ENCODE measurements around the gene TNS2.
"Not testable (repeated sequence)": the region's sequence is repeated elsewhere in the genome, so short reads cannot be mapped to it uniquely, and the experiment has no call there.

Gene TNS2

GRCh38 chr12:53007343-53007742 is 42.5 kb upstream of the TNS2 start:
- Histone ChIP-seq H3F3A (ENCODE audit: insufficient read depth) (peaks cover 9% of the 10 kb centered on the region), H3K79me2 (ENCODE audit: insufficient read depth, low read length) (peaks cover 61% of the 10 kb centered on the region), H3K9ac (ENCODE audit: low read length) (peak overlapping the region; percentile 99), H3K9me2 (replicated peaks; ENCODE audit: insufficient read depth, low read length) (no peaks in the 10 kb centered on the region), H3K9me3 (ENCODE audit: insufficient read depth, low read length) (no peaks in the 10 kb centered on the region), H4K20me1 (ENCODE audit: low read depth, low read length) (peaks cover 42% of the 10 kb centered on the region), H3K27ac (ENCODE audit: low read depth, low read length) (peak overlapping the region; percentile 85), H2AFZ (ENCODE audit: low read depth, low read length, severe bottlenecking) (no peak overlapping the region), H3K36me3 (ENCODE audit: low read length) (peaks cover 24% of the 10 kb centered on the region), H3K4me2 (ENCODE audit: low read depth, low read length, poor library complexity, severe bottlenecking) (peak overlapping the region; percentile 97), H3K27me3 (ENCODE audit: low read length) (no peaks in the 10 kb centered on the region), H3K4me3 (ENCODE audit: insufficient read depth, low read length, poor library complexity, severe bottlenecking) (peak overlapping the region; percentile 74)
- TF ChIP-seq, protein P1, sequence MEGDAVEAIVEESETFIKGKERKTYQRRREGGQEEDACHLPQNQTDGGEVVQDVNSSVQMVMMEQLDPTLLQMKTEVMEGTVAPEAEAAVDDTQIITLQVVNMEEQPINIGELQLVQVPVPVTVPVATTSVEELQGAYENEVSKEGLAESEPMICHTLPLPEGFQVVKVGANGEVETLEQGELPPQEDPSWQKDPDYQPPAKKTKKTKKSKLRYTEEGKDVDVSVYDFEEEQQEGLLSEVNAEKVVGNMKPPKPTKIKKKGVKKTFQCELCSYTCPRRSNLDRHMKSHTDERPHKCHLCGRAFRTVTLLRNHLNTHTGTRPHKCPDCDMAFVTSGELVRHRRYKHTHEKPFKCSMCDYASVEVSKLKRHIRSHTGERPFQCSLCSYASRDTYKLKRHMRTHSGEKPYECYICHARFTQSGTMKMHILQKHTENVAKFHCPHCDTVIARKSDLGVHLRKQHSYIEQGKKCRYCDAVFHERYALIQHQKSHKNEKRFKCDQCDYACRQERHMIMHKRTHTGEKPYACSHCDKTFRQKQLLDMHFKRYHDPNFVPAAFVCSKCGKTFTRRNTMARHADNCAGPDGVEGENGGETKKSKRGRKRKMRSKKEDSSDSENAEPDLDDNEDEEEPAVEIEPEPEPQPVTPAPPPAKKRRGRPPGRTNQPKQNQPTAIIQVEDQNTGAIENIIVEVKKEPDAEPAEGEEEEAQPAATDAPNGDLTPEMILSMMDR (IDR thresholded peaks at IDR 0.05; ENCODE audit: insufficient read depth, low read length, poor library complexity, severe bottlenecking), result no peak
- no peak for TF ChIP-seq EZH2phosphoT487 (conservative IDR thresholded peaks at IDR 0.05; ENCODE audit: low read length)

- peaks cover 28% of the 10 kb centered on the region for H3K36me3 ChIP-seq (ENCODE audit: low read length)
Measured at GRCh38 chr12:53008760-53009159, 41.1 kb upstream of the TNS2 start.

DNA sequence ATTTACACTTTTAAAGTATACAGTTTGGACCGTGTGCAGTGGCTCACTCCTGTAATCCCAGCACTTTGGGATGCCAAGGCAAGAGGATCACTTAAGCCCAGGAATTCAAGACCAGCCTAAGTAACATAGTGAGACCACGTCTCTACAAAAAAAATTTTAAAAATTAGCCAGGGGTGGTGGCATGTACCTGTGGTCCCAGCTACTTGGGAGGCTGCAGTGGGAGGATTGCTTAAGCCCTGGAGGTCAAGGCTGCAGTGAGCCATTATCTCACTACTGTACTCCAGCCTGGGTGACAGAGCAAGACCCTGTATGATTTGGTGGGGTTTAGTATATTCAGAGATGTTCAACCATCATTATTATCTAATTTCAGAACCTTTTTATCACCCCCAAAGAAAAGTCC is 38.9 kb upstream of the TNS2 start:
- Histone ChIP-seq H3K4me2 (ENCODE audit: low read depth, low read length, poor library complexity, severe bottlenecking) (peak overlapping the region; percentile 9), H3K36me3 (ENCODE audit: low read length) (peaks cover 32% of the 10 kb centered on the region), H3F3A (ENCODE audit: insufficient read depth) (peaks cover 14% of the 10 kb centered on the region)

More at GRCh38 chr12:53008760-53009159, 41.1 kb upstream of the TNS2 start:
- H3F3A ChIP-seq (ENCODE audit: insufficient read depth); H3K27ac ChIP-seq (ENCODE audit: low read depth, low read length); H3K9me2 ChIP-seq (replicated peaks; ENCODE audit: insufficient read depth, low read length); H3K27me3 ChIP-seq (ENCODE audit: low read length); H3K9me3 ChIP-seq (ENCODE audit: insufficient read depth, low read length); H2AFZ ChIP-seq (ENCODE audit: low read depth, low read length, severe bottlenecking): not testable (repeated sequence)
- peak overlapping the region; percentile 74 for H3K4me3 ChIP-seq (ENCODE audit: insufficient read depth, low read length, poor library complexity, severe bottlenecking)
- peaks cover 50% of the 10 kb centered on the region for H4K20me1 ChIP-seq (ENCODE audit: low read depth, low read length)
- H3K79me2 ChIP-seq (ENCODE audit: insufficient read depth, low read length), result peaks cover 75% of the 10 kb centered on the region
- peak overlapping the region; percentile 97 for H3K4me2 ChIP-seq (ENCODE audit: low read depth, low read length, poor library complexity, severe bottlenecking)
- H3K9ac ChIP-seq (ENCODE audit: low read length), result peak overlapping the region; percentile 99

GRCh38 chr12:53011889-53012288 is 38.0 kb upstream of the TNS2 start:
- no peak overlapping the region for H3K4me3 ChIP-seq (ENCODE audit: insufficient read depth, low read length, poor library complexity, severe bottlenecking)
- H3K4me2 ChIP-seq (ENCODE audit: low read depth, low read length, poor library complexity, severe bottlenecking), result no peak overlapping the region
- H2AFZ ChIP-seq (ENCODE audit: low read depth, low read length, severe bottlenecking), result no peak overlapping the region
- H3K9me2 ChIP-seq (replicated peaks; ENCODE audit: insufficient read depth, low read length), result no peaks in the 10 kb centered on the region
- H3K27me3 ChIP-seq (ENCODE audit: low read length), result no peaks in the 10 kb centered on the region
- peaks cover 100% of the 10 kb centered on the region for H3K79me2 ChIP-seq (ENCODE audit: insufficient read depth, low read length)
- H3K9ac ChIP-seq (ENCODE audit: low read length), result no peak overlapping the region
- H4K20me1 ChIP-seq (ENCODE audit: low read depth, low read length), result peaks cover 75% of the 10 kb centered on the region
- no peak for TF ChIP-seq EZH2phosphoT487 (conservative IDR thresholded peaks at IDR 0.05; ENCODE audit: low read length)
- H3F3A ChIP-seq (ENCODE audit: insufficient read depth), result peaks cover 18% of the 10 kb centered on the region
- no peak overlapping the region for H3K27ac ChIP-seq (ENCODE audit: low read depth, low read length)
- no peaks in the 10 kb centered on the region for H3K9me3 ChIP-seq (ENCODE audit: insufficient read depth, low read length)
- H3K36me3 ChIP-seq (ENCODE audit: low read length), result peaks cover 41% of the 10 kb centered on the region

More for the DNA sequence above, 38.9 kb upstream of the TNS2 start:
- no peaks in the 10 kb centered on the region for H3K27me3 ChIP-seq (ENCODE audit: low read length)
- H3K27ac ChIP-seq (ENCODE audit: low read depth, low read length), result no peak overlapping the region
- no peak overlapping the region for H3K4me3 ChIP-seq (ENCODE audit: insufficient read depth, low read length, poor library complexity, severe bottlenecking)
- H3K9me3 ChIP-seq (ENCODE audit: insufficient read depth, low read length), result no peaks in the 10 kb centered on the region
- H2AFZ ChIP-seq (ENCODE audit: low read depth, low read length, severe bottlenecking), result no peak overlapping the region
- peaks cover 97% of the 10 kb centered on the region for H3K79me2 ChIP-seq (ENCODE audit: insufficient read depth, low read length)
- H3K9me2 ChIP-seq (replicated peaks; ENCODE audit: insufficient read depth, low read length), result no peaks in the 10 kb centered on the region
- no peak for TF ChIP-seq EZH2phosphoT487 (conservative IDR thresholded peaks at IDR 0.05; ENCODE audit: low read length)
- TF ChIP-seq, protein P1 (IDR thresholded peaks at IDR 0.05; ENCODE audit: insufficient read depth, low read length, poor library complexity, severe bottlenecking), result no peak
- H4K20me1 ChIP-seq (ENCODE audit: low read depth, low read length), result peaks cover 67% of the 10 kb centered on the region
- no peak overlapping the region for H3K9ac ChIP-seq (ENCODE audit: low read length)

All from SU-DHL-6 (cell line).